ENCODE data around the gene SEMA4D. TPM values are rescaled to one million over a fixed set of nuclear protein-coding genes. Genes with fewer than 3 reads are reported as not detected.

SEMA4D gene
- polyA plus RNA-seq, 1 experiment: 0.50 TPM

- no peak overlapping the region for H3K4me3 ChIP-seq (ENCODE audit: low read depth, low read length)
- no peaks in the 10 kb centered on the region for H3K27me3 ChIP-seq (ENCODE audit: control insufficient read depth, insufficient read depth, low read length)
- ChIA-PET CTCF (no interaction called here), POLR2A (no interaction called here)
- TF ChIP-seq CTCF (IDR thresholded peaks at IDR 0.05; ENCODE audit: insufficient read depth, low read depth, low read length): no peak
- DNase-seq (ENCODE audit: low read depth): no peak
- H3K36me3 ChIP-seq (ENCODE audit: control insufficient read depth, insufficient read depth, low read length): peaks cover 19% of the 10 kb centered on the region
Measured at GRCh38 chr9:89356782-89357181, 141.1 kb downstream of the SEMA4D start.

GRCh38 chr9:89354471-89354870 is 143.4 kb downstream of the SEMA4D start:
- POLR2A ChIA-PET: no interaction called here
- Histone ChIP-seq H3K36me3 (ENCODE audit: control insufficient read depth, insufficient read depth, low read length) (peaks cover 28% of the 10 kb centered on the region), H3K27me3 (ENCODE audit: control insufficient read depth, insufficient read depth, low read length) (no peaks in the 10 kb centered on the region), H3K4me3 (ENCODE audit: low read depth, low read length) (no peak overlapping the region)
- no peak for TF ChIP-seq CTCF (IDR thresholded peaks at IDR 0.05; ENCODE audit: insufficient read depth, low read depth, low read length)
- CTCF ChIA-PET: no interaction called here
- DNase-seq (ENCODE audit: low read depth): no peak

- no peak for DNase-seq (ENCODE audit: low read depth)
- no peak for TF ChIP-seq CTCF (IDR thresholded peaks at IDR 0.05; ENCODE audit: insufficient read depth, low read depth, low read length)
- CTCF ChIA-PET: no interaction called here
- H3K4me3 ChIP-seq (ENCODE audit: low read depth, low read length): no peak overlapping the region
- H3K27me3 ChIP-seq (ENCODE audit: control insufficient read depth, insufficient read depth, low read length): no peaks in the 10 kb centered on the region
- H3K36me3 ChIP-seq (ENCODE audit: control insufficient read depth, insufficient read depth, low read length): peaks cover 28% of the 10 kb centered on the region
- POLR2A ChIA-PET: no interaction called here
Measured at GRCh38 chr9:89353989-89354388, 143.9 kb downstream of the SEMA4D start.

- no peak for DNase-seq (ENCODE audit: low read depth)
- POLR2A ChIA-PET: no interaction called here
- CTCF ChIA-PET: interaction anchor here (0.8 kb wide), 1 partner anchor 14 kb away, joined by 4 read pairs; no protein-coding TSS in a partner anchor
- Histone ChIP-seq H3K4me3 (ENCODE audit: low read depth, low read length) (no peak overlapping the region), H3K27me3 (ENCODE audit: control insufficient read depth, insufficient read depth, low read length) (no peaks in the 10 kb centered on the region), H3K36me3 (ENCODE audit: control insufficient read depth, insufficient read depth, low read length) (peaks cover 28% of the 10 kb centered on the region)
- no peak for TF ChIP-seq CTCF (IDR thresholded peaks at IDR 0.05; ENCODE audit: insufficient read depth, low read depth, low read length)
Measured at GRCh38 chr9:89352874-89353649, 144.9 kb downstream of the SEMA4D start.

GRCh38 chr9:89352451-89352850 is 145.5 kb downstream of the SEMA4D start:
- Histone ChIP-seq H3K27me3 (ENCODE audit: control insufficient read depth, insufficient read depth, low read length) (no peaks in the 10 kb centered on the region), H3K36me3 (ENCODE audit: control insufficient read depth, insufficient read depth, low read length) (peaks cover 28% of the 10 kb centered on the region), H3K4me3 (ENCODE audit: low read depth, low read length) (no peak overlapping the region)
- TF ChIP-seq CTCF (IDR thresholded peaks at IDR 0.05; ENCODE audit: insufficient read depth, low read depth, low read length): no peak
- no peak for DNase-seq (ENCODE audit: low read depth)
- POLR2A ChIA-PET: no interaction called here
- CTCF ChIA-PET: interaction anchor here (0.8 kb wide), 1 partner anchor 13 kb away, joined by 4 read pairs; no protein-coding TSS in a partner anchor

Measured in BJ (cell line).